NCI-H146 treated with DMSO at 0.1 percent for 48 hours (cell line): Measurements from ENCODE around the gene SLC26A11.
A peak's percentile ranks its signal among the peaks of the same experiment; 100 is the strongest.

Experiments used
- DNase-seq: peaks from one replicate; lab custom pipeline; 2025; ENCODE audit not compliant: unreplicated experiment; lab: John Stamatoyannopoulos, UW

SLC26A11 gene

DNA sequence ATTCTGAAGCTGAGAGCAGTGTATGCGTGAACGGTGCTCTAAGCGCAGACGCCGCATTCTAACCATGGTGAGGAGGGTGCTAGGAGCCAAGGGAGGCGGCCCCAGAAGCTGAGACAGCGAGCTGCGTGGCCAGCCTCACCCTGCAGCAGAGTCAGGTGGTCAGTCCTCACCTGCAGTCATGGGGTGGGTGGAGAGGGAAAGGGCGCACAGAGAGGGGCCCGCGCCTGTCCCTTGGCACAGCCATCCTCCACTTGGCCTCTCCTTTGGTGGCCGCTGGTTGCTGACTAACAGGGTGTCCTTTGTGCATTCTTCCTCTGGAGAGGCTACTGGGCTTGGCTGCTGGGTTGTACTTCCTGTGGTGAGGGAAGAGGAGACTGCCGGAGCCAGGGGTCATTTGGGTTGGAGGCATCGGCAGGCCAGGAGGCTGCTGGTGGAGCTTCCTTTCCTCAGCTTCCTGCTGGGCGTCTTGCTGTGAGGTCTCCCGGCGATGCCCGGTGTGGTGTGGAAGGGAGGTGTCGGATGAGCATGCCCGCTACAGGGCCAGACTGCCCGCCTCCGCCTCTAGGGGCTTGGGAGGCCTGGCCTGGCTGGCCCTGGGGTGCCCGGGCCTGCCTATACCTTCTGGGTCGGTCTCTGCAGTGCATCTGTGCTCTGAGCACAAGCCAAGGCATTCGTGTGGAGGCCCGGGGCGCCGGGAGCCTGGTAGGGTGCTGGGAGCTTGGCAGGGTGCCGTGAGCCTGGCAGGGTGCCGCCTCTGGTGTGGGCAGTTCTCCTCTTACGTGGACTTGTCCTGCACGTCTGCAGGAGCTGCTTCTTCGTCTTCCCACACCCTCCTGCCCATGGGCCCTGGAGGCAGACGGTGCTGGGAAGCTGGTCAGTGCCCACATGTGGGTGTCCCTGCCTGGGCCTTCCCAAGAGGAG, 57.8 kb downstream of the SLC26A11 start:
- DNase-seq = no peak

DNA sequence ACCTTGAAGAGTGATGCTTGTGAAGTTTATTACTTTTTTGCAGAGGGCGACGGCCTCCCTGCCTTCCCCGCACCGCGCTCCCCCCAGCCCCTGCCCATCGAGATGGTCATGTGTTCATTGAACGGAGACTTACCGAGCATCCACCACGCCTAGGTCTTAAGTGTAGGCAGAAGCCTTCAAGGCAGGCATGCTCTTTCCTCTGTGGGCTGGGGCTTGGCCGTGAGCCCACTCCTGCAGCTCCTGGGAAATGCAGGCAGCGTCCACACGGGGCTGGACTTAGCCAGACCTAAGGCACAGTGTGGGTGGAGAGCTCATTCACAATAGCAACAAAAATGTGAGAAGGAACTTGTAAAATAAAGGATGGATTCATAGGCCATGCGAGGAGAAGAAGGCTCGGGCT, 59.7 kb downstream of the SLC26A11 start:
- no peak for DNase-seq

- no peak for DNase-seq
Observed at GRCh38 chr17:80281516-80281915, 61.3 kb downstream of the SLC26A11 start.

- DNase-seq = no peak
Observed at GRCh38 chr17:80283116-80283852, 63.1 kb downstream of the SLC26A11 start.

- peak; percentile 35 for DNase-seq
Observed at GRCh38 chr17:80284631-80285030, 64.4 kb downstream of the SLC26A11 start.

DNA sequence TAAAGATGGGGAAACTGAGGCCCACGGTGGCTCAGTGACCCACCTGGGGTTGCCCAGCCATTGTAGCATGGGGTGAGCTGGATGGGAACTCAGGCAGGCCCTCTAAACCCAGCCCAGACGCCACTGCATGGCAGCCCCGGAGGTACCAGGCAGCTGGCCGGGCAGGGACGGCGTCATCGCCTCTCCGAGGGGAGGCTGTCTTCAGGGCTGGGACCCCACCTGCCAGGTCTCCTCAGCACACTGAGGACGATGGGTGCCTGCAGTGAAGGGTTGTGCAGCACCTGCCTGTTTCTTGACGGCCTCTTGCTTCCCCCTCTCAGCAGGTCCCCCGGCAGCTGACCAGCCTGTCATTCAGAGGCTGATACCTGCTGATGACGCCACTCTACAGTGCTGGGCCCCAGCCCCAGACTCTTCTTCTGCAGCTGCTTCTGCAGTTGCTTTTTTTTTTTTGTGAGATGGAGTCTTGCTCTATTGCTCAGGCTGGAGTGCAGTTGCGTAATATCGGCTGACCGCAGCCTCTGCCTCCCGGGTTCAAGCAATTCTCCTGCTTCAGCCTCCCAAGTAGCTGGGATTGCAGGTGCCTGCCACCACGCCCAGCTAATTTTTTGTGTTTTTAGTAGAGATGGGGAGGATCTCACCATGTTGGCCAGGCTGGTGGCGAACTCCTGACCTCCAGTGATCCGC, 65.2 kb downstream of the SLC26A11 start:
- peak; percentile 67 for DNase-seq

- DNase-seq = no peak
Observed at GRCh38 chr17:80286638-80286960, 66.4 kb downstream of the SLC26A11 start.

DNA sequence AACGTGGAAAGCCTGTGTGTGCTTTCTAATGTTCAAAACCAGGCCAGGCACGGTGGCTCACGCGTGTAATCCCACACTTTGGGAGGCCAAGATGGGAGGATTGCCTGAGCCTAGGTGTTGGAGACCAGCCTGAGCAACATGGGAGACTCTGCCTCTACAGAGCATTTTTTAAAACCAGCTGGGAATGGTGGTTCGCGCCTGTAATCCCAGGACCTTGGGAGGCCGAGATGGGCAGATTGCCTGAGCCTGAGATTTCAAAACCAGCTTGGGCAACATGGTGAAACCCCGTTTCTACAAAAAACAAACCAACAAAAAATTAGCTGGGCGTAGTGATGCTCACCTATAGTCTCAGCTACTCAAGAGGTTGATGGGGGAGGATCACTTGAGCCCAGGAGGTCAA, 66.8 kb downstream of the SLC26A11 start:
- DNase-seq = no peak

DNA sequence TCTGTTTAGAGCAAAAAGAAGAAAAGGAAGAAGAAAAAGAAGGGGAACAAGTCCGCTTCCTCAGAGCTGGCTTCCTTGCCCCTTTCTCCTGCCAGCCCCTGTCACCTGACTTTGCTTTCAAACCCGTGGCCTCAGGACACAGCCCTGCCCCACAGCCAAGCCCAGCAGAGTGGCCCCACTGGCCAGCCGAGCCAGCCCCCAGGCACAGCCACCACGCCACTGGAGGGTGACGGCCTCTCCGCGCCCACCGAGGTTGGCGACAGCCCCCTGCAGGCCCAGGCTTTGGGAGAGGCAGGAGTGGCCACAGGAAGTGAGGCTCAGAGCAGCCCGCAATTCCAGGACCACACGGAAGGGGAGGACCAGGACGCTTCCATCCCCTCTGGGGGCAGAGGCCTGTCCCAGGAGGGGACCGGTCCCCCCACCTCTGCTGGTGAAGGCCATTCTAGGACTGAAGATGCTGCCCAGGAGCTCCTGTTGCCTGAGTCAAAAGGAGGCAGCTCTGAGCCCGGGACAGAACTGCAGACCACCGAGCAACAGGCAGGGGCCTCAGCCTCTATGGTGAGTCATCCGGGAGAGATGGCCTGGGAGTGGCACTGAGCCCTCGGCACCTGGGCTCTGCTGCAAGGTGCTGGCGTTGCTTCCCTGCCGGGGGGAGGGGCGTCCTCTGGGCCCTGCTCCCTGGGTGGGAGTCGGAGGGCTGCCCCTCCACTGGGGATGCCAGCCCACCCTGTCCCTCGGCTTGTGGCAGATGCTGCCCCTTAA, 67.8 kb downstream of the SLC26A11 start:
- DNase-seq = no peak

DNA sequence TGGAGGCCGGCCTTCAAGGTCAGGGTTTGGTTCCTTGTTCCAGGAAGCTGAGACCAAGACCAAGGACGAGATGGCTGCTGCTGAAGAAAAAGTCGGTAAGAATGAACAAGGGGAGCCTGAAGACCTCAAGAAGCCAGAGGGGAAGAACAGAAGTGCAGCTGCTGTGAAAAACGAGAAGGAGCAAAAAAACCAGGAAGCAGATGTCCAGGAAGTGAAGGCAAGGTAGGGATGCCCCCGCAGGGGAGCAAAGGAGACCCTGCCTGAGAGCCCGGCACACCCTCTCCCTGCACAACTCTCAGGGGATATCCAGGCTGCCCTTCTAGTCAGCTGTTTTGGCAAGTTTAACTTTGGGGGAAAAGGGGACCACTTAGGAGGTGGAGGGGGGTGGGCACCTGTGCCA, 69.4 kb downstream of the SLC26A11 start:
- DNase-seq = no peak

- DNase-seq = no peak
Observed at GRCh38 chr17:80290156-80290555, 69.9 kb downstream of the SLC26A11 start.

- no peak for DNase-seq
Observed at GRCh38 chr17:80291260-80291659, 71.0 kb downstream of the SLC26A11 start.

DNA sequence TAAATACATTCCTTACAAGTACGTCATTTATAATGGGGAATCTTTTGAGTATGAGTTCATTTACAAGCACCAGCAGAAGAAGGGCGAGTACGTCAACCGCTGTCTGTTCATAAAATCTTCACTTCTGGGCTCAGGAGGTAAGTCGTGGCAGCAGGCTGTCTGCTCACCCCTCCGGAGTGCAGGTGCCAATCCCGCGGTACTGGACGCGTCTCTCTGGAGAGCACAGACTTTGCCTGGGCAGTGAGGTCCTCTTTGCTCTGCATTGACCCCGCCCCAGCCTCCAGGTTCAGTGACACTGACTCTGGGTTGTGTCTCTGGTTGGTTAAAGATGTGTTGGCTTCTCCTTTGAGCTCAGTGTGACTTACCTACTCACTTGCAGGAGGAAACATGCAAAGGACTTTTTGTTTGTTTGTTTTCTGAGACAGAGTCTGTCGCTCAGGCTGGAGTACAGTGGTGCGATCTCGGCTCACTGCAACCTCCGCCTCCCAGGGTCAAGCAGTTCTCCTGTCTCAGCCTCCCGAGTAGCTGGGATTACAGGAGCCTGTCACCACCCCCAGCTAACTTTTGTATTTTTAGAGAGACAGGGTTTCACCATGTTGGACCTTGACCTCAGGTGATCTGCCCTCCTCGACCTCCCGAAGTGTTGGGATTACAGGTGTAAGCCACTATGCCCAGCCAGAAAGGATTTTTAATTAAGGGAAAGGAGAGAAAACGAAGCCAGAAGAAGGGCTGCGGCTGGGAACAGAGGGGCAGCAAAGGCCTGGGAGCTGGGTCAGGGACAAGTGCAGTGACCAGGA, 71.7 kb downstream of the SLC26A11 start:
- no peak for DNase-seq

GRCh38 chr17:80292521-80292971, 72.3 kb downstream of the SLC26A11 start:
- no peak for DNase-seq

DNA sequence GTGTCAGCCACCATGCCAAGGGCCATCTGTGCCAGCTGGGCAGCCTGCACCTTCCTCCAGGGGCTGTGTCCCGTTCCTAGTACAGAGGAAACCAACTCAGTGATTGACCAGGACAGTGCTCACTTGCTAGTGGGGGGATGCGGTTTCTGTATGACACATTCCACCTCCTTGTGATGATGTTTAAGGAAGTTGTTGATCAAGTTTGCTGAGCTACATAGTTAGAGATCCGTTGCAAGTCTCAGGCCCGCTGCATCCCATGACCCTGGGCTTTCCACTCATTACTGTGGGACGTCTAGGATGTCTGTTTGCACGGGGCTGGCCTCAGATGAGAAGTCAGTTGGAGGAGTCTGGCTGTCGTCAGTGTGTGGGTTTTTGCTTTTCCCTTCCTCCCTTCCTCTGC, 74.0 kb downstream of the SLC26A11 start:
- DNase-seq = no peak

GRCh38 chr17:80294653-80295052, 74.4 kb downstream of the SLC26A11 start:
- DNase-seq = no peak

GRCh38 chr17:80295146-80295545, 74.9 kb downstream of the SLC26A11 start:
- no peak for DNase-seq

DNA sequence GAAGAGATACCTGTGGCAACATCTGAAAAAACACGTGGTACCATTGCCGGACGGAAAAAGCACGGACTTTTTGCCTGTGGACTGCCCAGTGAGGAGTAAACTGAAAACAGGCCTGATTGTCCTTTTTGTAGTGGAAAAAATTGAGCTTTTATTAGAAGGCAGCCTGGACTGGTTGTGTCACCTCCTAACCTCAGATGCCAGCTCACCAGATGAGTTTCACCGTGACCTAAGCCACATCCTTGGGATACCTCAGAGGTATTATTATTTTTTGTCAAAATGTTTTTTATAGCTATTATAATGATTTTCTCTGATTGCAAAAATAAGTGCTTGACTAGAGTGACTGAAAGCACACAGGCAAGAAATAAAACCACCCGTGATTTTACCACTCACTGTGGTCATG, 75.3 kb downstream of the SLC26A11 start:
- DNase-seq = no peak

GRCh38 chr17:80296221-80296620, 76.0 kb downstream of the SLC26A11 start:
- DNase-seq = no peak

- no peak for DNase-seq
Observed at GRCh38 chr17:80297996-80298560, 77.9 kb downstream of the SLC26A11 start.
